HepG2 (cell line): ENCODE measurements around the gene SNX7.

Experiments
- CEBPG ChIP-seq: IDR thresholded peaks from 2 replicates; pipeline ENCODE4 v1.6.1; 2016
- CREM ChIP-seq, 2 experiments: sonication (generic) in 1 of 2; formaldehyde crosslinking in 1 of 2; IDR thresholded peaks; 2 replicates each; pipeline versions ENCODE4 v1.4.0 to v1.6.1; 2016 to 2020; ENCODE audit warnings: antibody characterized with exemption in 1 of 2, mild to moderate bottlenecking in 1 of 2, missing genetic modification reagents in 1 of 2
- ZKSCAN8 ChIP-seq: IDR thresholded peaks from 2 replicates; pipeline ENCODE4 v1.6.1; 2016; ENCODE audit warnings: borderline replicate concordance, missing genetic modification reagents, missing compliant biosample characterization
- ZNF383 ChIP-seq: sonication (generic); formaldehyde crosslinking; IDR thresholded peaks from 2 replicates; pipeline ENCODE4 v1.4.0; 2020; ENCODE audit warnings: missing genetic modification reagents, mild to moderate bottlenecking, borderline replicate concordance
- TF ChIP-seq, protein P1 (sequence below): sonication (generic); formaldehyde crosslinking; conservative IDR thresholded peaks from 2 replicates; pipeline ENCODE4 v1.5.0; 2020; ENCODE audit warnings: missing genetic modification reagents

GRCh38 chr1:98651116-98651632 is 10.3 kb upstream of the SNX7 start:
- TF ChIP-seq CEBPG (CRISPR knock-in tag) = no peak
- TF ChIP-seq, protein P1, sequence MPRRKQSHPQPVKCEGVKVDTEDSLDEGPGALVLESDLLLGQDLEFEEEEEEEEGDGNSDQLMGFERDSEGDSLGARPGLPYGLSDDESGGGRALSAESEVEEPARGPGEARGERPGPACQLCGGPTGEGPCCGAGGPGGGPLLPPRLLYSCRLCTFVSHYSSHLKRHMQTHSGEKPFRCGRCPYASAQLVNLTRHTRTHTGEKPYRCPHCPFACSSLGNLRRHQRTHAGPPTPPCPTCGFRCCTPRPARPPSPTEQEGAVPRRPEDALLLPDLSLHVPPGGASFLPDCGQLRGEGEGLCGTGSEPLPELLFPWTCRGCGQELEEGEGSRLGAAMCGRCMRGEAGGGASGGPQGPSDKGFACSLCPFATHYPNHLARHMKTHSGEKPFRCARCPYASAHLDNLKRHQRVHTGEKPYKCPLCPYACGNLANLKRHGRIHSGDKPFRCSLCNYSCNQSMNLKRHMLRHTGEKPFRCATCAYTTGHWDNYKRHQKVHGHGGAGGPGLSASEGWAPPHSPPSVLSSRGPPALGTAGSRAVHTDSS (CRISPR knock-in tag) = no peak
- no peak for TF ChIP-seq ZKSCAN8 (CRISPR knock-in tag)
- no peak for TF ChIP-seq CREM (IDR thresholded peaks at IDR 0.05)
- no peak for TF ChIP-seq CREM (CRISPR knock-in tag; IDR thresholded peaks at IDR 0.05)
- no peak for TF ChIP-seq ZNF383 (CRISPR knock-in tag)
